ENCODE data around the gene HTR1B.

The HTR1B gene

DNA sequence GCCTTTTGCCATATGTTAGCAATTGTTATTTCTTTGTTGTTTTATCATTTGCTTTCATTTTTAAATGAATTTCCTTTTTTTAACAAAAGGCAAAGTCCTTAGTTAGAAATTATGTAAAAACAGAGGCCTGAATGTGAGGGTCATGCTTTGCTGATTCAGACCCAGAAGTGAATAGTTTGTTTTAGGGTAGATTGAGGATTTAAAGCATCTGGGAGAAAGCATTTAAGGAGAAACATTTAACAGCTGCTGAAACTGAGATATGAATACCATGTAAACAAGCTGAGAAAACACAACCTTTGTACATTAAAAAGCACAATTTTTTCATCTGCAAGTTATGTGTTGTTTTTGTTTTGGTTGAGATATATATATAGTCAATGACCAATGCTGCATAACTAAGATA is 8.0 kb downstream of the HTR1B start:
- DNase-seq: no peak

DNA sequence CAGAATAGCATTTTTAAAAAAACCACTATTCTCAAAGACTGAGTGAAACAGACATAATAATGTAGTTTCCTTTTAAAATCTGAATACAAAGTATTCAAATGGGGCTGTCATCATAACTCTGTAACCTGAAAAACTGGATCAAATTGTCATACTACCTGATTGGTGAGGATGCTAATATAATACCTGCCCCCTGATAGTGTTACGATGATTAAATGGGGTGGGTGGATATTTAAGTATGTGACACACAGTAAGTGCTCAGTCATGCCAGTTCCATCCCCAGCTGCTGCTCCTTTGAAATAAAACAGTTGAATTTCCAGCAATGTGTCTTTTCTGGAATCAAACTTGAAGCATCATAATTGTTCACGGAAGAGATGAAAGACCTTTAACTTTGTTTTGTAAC is 8.9 kb downstream of the HTR1B start:
- DNase-seq: no peak

DNA sequence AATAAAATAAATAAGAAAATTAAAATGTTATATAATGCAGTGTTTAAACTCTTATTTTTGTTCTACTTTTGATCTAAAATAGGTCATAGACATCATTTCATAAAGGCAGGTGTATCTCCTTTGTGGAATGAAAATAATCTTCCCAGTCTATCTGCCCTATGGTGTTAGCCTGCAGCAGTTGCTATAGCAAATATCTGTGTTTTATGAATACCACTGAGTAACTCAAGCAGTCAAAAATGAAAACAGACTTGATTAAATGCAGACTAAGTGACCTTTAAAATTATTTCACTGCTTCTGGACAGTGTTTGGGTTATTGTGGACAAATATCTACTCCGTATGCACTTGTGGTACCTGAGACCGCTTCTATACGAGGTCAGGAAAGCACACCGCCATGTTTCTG is 11.8 kb downstream of the HTR1B start:
- DNase-seq: no peak

DNA sequence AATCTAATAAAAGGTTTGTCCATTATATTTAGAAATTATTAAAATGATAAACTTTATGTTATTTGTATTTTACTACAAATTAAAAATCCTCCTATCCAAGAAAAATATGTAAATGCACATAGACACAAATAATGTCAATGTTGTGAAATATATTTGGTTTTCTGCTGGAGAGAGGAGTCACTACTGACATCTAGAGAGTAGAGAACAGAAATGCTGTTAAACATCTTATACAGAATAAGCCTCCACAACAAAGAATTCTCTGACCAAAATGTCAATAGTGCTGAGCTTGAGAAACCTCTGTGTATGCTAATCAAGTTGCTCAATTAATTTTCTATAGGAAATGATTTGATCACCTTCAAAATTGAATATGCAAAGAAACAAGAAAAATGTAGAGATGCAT is 12.4 kb downstream of the HTR1B start:
- peak; percentile 48 for DNase-seq

DNA sequence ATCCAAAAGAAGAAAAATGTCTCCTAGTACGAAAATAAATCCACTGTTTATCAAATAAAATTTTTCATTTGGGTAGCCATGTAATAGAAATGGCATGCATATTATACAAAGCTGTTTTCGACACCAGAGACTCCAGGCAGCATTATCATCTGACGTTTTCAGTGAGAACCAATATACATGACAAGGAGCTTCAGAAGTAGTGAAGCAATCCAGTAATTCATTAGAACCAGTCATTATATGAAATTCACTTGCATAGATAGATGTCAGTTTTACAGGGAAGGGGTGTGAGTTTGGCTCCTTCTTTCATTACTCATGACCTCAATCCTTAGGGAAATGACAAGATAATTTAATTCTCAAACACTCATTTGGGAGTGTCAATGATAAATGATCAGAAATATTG is 14.7 kb downstream of the HTR1B start:
- no peak for DNase-seq

DNA sequence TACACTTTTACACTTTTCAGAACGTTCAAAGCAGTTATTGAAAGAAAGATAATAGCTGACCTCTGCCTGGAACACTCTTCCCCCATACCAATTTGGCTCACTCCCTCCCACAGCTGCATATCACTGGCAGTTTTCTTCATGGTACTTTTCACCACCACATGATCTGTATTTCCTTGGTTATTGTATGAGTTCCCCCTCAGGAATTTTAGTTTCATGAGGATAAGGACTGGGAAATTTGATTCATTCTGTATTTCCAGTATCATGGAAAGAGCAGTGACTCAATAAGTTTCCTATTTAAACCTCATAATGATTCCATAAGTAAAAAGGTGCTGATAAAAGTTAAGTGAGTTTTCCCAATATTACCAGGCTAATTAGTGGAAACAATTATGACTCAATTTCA is 16.0 kb downstream of the HTR1B start:
- DNase-seq: no peak

DNA sequence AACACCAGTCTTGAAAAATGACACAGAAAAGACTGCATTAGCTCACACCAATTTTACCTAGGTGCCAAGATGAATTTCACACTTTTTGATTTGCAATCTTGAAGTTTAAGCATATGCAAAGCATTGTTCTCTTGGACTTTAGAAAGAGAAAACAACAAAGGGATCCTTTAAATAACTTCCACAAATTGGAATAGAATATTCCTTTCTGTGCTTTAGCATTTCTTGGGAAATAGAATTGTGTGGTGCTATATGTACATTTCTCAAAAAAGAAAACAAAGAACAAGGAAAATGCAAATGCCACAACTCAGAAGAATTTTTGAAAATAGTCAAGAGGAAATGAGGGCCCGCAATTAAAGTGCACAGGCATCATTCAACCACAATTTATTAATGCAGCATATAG is 17.0 kb downstream of the HTR1B start:
- DNase-seq: no peak

DNA sequence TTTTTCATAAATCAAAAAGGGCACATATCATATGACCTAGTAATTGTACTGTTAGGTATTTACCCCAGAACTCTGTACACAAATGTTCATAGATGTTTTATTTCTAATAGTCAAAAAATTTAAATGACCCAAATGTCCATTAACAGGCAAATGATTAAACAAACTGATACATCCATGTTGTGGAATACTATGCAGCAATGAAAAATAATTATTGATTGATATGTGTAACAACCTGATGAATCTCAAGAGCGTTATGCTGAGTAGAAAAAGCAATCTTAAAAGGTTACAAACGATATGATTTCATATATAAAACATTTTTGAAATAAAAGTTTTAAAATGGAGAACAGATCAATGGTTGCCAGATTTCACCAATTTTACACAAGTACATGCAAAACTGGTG is 18.1 kb downstream of the HTR1B start:
- DNase-seq: no peak

DNA sequence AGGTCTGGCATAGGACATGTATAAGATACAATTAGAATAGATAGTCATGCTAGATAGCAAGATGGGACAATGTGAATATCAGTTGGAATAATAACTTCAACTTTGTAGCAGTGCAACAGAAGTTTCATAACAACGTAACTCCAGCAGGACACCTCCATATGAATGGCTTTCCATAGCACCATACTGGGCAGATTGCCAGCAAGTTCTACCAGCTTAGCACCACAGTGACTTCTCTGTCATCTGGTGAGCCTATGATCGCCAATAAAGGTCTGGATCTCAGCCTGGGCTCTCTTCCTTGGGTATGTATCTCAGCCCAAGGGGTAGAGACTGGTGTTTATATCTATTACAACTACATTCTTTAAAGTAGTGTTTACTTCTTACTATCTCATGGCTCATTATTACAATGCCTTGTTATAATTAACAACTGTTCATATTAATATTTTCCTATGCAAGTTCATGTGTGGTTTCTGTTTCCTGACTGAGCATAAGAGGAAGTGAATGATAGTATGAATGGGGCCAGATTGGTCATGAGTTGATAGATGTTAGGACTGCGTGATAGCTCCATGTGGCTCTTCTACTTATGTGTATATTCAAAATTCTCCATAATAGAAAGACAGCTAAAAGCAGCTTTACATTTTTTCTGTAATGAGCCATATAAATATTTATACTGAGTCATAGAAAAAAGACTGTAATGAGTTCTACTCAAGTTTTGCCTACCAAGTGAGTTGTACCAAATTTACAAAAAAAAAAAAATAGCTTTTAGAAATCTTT is 22.9 kb downstream of the HTR1B start:
- DNase-seq: peak; percentile 68

DNA sequence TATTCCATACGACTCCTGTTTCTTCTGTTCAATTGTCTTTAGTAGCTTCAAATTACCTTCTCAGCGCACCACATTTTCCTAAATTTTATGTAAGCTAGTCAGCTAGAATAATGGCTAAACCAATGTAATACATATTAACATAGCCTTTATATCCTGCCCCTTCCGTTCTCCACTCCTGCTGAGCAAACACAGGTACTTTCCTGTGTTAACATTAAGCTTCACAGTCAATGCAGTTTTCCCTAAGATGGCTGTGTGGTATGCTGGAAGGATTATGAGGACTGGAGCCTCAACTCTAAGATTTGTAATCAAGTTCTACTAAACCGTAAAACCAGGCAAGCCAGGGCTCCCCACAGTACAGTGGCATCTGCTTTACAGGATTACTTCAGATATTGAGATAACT is 29.4 kb downstream of the HTR1B start:
- no peak for DNase-seq

DNA sequence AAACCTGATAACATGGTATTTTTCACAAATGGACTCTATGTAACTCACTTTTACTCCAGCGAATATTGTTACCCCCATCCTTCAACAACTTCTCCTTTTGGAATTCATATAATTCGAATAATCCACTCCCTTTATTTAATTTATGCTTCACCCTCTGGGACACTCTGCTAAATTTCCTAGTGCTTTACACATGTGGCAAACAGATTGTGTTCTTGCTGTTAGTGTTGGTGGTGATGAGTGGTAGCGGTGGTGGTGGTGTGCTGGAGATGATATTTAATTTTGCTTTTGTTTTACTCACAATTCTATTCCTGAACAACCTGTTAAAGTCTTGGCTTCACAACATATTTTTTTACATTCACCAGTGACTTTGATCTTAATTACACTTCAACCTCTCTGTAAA is 32.8 kb downstream of the HTR1B start:
- no peak for DNase-seq

DNA sequence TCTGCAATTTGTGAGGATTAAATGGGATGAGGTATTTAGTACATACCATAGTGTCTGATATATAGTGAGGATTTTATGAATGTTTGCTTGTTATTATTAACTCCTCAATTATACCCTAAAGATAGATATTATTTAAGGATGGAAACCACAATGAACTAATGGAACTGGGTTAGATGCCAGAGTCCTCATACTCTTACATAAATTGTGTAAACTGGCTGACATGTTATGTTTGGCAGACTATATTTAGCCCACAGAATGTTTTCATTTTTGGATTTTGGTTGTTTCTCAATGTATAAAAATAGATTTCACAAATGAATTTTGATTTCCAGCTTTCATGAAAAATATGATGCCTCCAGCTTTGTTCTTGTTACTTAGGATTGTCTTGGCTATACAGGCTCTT is 37.6 kb downstream of the HTR1B start:
- DNase-seq: no peak

DNA sequence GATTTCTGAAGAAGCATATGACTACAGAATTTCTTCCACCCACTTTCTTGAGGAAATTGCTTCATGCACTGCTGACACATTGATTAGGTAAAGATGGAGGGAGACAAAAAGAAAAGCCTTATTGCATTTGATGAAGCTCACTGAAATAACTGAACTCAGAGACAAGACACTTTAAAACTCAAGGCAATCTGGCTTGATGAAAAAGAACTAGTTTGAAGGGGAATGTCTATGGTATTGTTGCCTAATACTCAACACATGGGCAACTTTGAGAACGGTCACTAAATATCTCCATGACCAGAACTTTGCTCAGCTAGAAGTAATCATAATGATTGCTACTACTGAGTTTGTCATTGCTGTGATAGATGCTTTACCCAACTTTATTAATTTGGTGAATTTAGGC is 38.1 kb downstream of the HTR1B start:
- DNase-seq: no peak

DNA sequence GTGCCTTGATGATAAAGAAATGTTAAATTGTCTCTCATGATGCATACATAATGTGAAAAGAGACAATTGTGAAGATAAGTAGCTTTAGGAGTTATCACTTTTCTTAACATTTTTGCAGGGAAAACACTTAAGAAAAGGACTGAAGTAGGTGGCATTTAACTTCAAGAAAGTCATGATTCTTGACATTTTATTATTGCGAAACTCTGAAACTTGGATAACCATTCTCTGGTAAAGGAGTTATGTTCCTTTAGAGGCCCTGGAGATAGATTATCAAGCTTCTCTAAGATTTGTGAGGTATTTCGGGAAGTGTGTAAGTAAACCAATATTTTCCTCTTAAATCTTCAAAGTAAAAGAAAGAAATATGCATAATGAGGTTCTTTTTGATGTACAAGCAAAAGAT is 38.5 kb downstream of the HTR1B start:
- DNase-seq: no peak

DNA sequence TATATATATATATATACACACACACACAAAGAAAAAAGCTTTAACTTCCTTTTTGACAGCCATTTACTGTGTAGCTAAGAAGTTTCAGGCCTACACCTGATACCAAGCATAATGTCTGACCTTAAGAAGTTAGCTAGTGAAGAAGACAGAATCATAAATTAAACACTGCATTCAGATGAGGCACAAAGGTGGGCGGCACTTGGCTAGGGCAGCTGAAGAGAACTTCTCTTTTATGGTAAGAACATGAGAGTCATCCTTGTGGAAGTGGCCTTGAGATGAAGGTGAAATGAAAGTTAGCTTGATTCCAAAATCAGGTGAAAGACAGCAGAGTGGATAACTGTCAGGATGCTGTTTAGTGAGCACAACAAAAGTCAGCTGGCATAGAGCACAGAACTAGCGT is 46.5 kb downstream of the HTR1B start:
- DNase-seq: no peak

DNA sequence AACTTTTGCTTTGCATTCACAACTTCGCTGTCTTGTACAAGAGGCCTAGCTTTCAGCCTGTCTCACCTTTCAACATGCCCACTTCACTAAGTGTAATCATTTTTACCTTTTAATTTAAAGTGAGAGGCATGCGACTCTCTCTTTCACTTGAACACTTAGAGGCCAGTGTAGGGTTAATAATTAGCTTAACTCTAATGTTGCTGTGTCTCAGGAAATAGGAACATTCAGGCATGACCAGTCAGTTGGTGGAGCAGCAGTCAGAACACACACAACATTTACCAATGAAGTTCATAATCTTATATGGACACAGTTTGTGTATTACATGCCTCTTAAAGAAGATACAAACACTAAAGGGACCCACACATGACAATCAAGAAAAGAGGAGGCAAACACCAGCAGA is 47.6 kb downstream of the HTR1B start:
- DNase-seq: no peak

All from hematopoietic multipotent progenitor cell treated with erythropoietin and hydrocortisone succinate and interleukin-3 and kit ligand, for 4 days (in vitro differentiated cells).